Osteoblast (primary cell): ENCODE results near the gene HOXA10. TPM values are rescaled to one million over a fixed set of nuclear protein-coding genes. Genes with fewer than 3 reads are reported as not detected.
A peak's percentile ranks its signal among the peaks of the same experiment; 100 is the strongest.

Experiments used
- DNase-seq: peaks from one replicate; pipeline ENCODE4 v3.0.0; 2011; ENCODE audit warnings: low spot score, mixed read lengths; ENCODE audit not compliant: insufficient read length; ENCODE audit errors: missing footprints
- H2AFZ ChIP-seq: 2 replicates; pipeline ENCODE4 v1.6.0; 2011; ENCODE audit warnings: mild to moderate bottlenecking, low read length
- H3K27ac ChIP-seq: 2 replicates; pipeline ENCODE4 v1.5.1; 2011; ENCODE audit warnings: mild to moderate bottlenecking, low read depth, low read length, moderate library complexity
- H3K27me3 ChIP-seq: 2 replicates; pipeline ENCODE4 v1.6.0; 2012; ENCODE audit warnings: mild to moderate bottlenecking, control low read depth, inconsistent platforms, low read length, moderate library complexity; ENCODE audit not compliant: insufficient read depth
- H3K36me3 ChIP-seq: 2 replicates; pipeline ENCODE4 v1.5.1; 2011; ENCODE audit warnings: mild to moderate bottlenecking, low read length, control low read depth, moderate library complexity; ENCODE audit not compliant: insufficient read depth
- H3K4me1 ChIP-seq: 2 replicates; pipeline ENCODE4 v1.5.1; 2011; ENCODE audit warnings: mild to moderate bottlenecking, low read length, control low read depth, moderate library complexity; ENCODE audit not compliant: insufficient read depth
- H3K4me2 ChIP-seq: 2 replicates; pipeline ENCODE4 v1.6.0; 2011; ENCODE audit warnings: mild to moderate bottlenecking, low read length; ENCODE audit not compliant: insufficient read depth
- H3K4me3 ChIP-seq: fragments of 200-600 bp; sonication (generic); 3 replicates; pipeline ENCODE4 v1.5.1; 2012; ENCODE audit warnings: mild to moderate bottlenecking, low read length, inconsistent platforms; ENCODE audit not compliant: insufficient read depth
- H3K79me2 ChIP-seq: 2 replicates; pipeline ENCODE4 v1.6.0; 2012; ENCODE audit warnings: mild to moderate bottlenecking, low read length, control low read depth, inconsistent platforms; ENCODE audit not compliant: insufficient read depth
- H3K9me3 ChIP-seq: 2 replicates; pipeline ENCODE4 v1.5.1; 2011; ENCODE audit warnings: low read depth, low read length, control low read depth
- H4K20me1 ChIP-seq: 2 replicates; pipeline ENCODE4 v1.6.0; 2012; ENCODE audit warnings: mild to moderate bottlenecking, low read length, control low read depth; ENCODE audit not compliant: insufficient read depth
- total RNA-seq: library from RNA; depleted of rRNA; stranded (reverse); fragments of >200 nt; gene quantifications from 2 replicates; pipeline ENCODE4 v1.2.3, GENCODE V29; 2012
- TF ChIP-seq, protein P1 (sequence below): IDR thresholded peaks from 2 replicates; pipeline ENCODE4 v1.5.1; 2011; ENCODE audit warnings: mild to moderate bottlenecking, low read depth, low read length, moderate library complexity; ENCODE audit errors: extremely low read depth

The HOXA10 gene
- total RNA-seq, 1 donor = 43.1 TPM

DNA sequence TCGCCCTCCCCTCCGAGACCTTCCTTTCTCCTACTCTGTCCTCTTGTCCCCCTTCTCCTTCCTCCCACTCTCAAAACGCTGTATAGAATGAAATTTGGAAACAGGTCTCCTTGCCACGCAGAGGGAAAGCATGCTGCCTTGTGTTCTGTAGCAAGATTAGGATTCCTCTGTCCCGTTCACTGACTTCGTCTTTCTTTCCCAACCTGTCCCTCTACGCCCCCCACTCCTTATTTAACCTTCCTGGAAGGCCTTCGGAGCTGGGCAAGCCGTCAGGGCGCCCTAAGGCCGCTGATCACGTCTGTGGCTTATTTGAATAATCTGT, 10.1 kb downstream of the HOXA10 start:
- Histone ChIP-seq H3K4me2 (peak overlapping the region; percentile 99), H3K36me3 (peaks cover 18% of the 10 kb centered on the region), H3K79me2 (peaks cover 89% of the 10 kb centered on the region), H2AFZ (no peak overlapping the region), H3K4me3 (peak overlapping the region; percentile 75), H4K20me1 (peaks cover 17% of the 10 kb centered on the region), H3K27me3 (no peaks in the 10 kb centered on the region), H3K4me1 (peaks cover 32% of the 10 kb centered on the region), H3K27ac (peak overlapping the region; percentile 95), H3K9me3 (no peaks in the 10 kb centered on the region)
- DNase-seq = peak; percentile 91
- TF ChIP-seq, protein P1, sequence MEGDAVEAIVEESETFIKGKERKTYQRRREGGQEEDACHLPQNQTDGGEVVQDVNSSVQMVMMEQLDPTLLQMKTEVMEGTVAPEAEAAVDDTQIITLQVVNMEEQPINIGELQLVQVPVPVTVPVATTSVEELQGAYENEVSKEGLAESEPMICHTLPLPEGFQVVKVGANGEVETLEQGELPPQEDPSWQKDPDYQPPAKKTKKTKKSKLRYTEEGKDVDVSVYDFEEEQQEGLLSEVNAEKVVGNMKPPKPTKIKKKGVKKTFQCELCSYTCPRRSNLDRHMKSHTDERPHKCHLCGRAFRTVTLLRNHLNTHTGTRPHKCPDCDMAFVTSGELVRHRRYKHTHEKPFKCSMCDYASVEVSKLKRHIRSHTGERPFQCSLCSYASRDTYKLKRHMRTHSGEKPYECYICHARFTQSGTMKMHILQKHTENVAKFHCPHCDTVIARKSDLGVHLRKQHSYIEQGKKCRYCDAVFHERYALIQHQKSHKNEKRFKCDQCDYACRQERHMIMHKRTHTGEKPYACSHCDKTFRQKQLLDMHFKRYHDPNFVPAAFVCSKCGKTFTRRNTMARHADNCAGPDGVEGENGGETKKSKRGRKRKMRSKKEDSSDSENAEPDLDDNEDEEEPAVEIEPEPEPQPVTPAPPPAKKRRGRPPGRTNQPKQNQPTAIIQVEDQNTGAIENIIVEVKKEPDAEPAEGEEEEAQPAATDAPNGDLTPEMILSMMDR = no peak

DNA sequence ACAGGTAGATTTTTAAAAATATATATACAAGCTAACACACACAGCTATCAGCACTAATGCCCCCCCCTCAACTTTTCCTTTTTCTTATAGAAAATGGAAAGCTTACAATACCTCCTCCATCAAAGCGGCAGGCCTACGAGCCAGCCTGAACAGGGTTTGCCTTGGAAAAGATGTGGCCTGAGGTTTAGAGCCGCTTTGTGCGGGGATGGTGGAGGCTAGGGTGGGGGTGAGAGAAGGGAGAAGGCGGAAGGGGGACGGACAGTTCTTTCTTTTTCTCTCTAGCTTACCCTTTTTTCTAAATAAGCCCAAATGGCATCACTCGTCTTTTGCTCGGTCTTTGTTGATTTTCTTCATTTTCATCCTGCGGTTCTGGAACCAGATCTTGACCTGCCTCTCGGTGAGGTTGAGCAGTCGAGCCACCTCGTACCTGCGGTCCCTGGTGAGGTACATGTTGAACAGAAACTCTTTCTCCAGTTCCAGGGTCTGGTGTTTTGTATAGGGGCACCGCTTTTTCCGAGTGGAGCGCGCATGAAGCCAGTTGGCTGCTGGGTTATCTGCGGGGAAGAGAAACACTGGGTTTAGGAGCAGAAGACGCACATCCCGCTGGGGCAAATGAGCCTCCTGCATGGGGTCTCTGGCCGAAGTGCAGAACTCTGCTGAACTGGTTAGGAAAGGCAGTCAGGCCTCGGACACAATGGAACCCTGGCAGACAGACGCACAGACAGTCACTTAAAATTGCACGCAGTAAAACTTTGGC, 10.7 kb downstream of the HOXA10 start:
- H3K4me2 ChIP-seq = peak overlapping the region; percentile 99
- peaks cover 17% of the 10 kb centered on the region for H4K20me1 ChIP-seq
- TF ChIP-seq, protein P1 = no peak
- peak overlapping the region; percentile 95 for H3K27ac ChIP-seq
- H3K27me3 ChIP-seq = no peaks in the 10 kb centered on the region
- peaks cover 28% of the 10 kb centered on the region for H3K4me1 ChIP-seq
- no peaks in the 10 kb centered on the region for H3K9me3 ChIP-seq
- no peak for DNase-seq
- peaks cover 83% of the 10 kb centered on the region for H3K79me2 ChIP-seq
- H2AFZ ChIP-seq = no peak overlapping the region
- H3K36me3 ChIP-seq = peaks cover 16% of the 10 kb centered on the region
- peak overlapping the region; percentile 75 for H3K4me3 ChIP-seq

DNA sequence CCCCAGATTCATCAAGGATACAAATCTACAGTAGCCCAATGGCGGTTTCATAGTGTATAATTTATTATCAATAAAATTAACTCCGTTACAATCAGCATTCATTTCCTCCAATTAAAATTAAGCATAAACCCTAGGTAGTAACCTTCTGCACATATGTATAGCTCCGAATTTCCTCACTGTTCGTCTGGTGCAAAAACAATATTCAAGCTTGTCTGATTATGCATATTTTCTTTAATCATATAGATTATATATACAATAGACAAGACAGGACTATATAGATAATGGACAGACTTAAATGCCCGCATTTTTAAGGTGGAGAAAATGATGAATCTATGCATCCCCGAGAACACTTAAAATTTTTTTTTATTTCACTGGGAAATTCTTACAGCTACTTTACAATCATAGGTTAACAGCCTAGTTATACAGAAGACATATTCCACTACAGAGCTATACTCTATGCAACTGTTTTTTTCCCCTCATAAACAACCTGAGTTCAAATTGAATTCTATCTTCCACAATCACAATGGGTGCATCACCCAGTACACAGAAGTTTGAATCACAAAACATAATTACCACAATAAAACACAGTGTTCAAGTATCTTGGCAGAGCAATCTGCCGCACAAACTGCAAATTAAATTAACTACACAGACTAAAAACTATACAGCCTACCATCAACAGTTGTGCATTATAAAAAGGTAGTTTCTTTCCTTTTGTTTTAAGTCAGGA, 11.4 kb downstream of the HOXA10 start:
- H3K4me1 ChIP-seq = peaks cover 21% of the 10 kb centered on the region
- H3K79me2 ChIP-seq = peaks cover 76% of the 10 kb centered on the region

More for the DNA sequence above, 11.4 kb downstream of the HOXA10 start:
- DNase-seq = no peak
- peak overlapping the region; percentile 75 for H3K4me3 ChIP-seq
- no peaks in the 10 kb centered on the region for H3K27me3 ChIP-seq
- H3K36me3 ChIP-seq = peaks cover 13% of the 10 kb centered on the region
- no peak overlapping the region for H2AFZ ChIP-seq
- H3K27ac ChIP-seq = peak overlapping the region; percentile 95
- TF ChIP-seq, protein P1 = no peak
- H3K9me3 ChIP-seq = no peaks in the 10 kb centered on the region
- H4K20me1 ChIP-seq = peaks cover 17% of the 10 kb centered on the region
- peak overlapping the region; percentile 99 for H3K4me2 ChIP-seq
